SW 1271 (cell line): ENCODE results near the gene LRRC8D.

Source experiments
- DNase-seq, 2 experiments: peaks; one replicate each; lab custom pipeline; 2025; lab: John Stamatoyannopoulos, UW

LRRC8D gene

DNA sequence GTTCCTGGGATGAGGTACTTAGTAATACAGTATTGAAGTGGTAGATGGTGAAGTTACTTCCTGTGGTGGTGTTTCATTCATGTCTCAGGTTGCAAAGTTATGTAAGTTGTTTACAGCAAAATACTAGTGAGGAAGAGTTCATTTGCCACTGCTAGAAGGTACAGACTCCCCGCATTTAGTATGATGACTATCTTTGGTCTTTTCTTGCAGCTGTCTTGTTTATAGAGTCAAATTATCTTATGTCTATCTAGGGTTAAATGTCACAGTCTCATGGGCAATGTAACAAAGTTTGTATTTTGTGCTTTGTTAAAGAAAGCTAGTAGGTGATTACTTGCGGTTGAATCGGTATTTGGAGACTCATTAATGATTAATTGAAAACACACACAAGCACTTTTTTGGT lies 50.2 kb downstream of the LRRC8D start:
- no peak for DNase-seq

DNA sequence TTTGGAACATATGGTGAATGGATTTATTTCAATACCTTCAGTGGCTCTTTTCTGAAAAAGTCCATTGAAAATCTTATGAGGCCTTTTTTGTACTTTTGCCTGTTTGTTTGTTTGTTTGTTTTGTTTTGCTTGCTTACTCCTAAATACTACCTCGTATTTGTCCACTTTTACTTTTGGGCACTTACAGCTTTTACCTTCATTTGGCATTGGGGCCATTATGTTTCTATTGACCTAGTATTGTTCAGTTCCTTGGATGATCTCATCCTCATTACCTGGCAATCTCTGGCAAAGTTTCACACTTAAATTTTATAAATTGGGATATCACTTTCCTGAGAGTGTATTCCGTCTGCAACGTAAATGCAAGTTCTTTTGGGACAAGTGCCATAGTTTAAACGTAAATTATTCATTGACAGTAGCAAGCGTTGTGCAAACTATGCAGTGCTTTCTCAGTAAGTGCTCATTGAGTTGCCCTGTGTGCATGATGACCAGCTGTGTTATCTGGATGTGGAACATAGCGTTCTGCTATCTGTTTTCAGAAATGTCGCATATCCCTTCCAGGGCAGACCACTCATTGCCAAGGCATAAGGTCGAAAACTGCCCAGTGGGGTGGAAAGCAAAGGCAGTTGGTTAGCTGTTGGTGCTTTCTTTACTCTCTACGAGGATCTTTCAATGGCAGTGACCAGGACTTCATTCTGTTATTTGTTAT lies 51.1 kb downstream of the LRRC8D start:
- no peak for DNase-seq

DNA sequence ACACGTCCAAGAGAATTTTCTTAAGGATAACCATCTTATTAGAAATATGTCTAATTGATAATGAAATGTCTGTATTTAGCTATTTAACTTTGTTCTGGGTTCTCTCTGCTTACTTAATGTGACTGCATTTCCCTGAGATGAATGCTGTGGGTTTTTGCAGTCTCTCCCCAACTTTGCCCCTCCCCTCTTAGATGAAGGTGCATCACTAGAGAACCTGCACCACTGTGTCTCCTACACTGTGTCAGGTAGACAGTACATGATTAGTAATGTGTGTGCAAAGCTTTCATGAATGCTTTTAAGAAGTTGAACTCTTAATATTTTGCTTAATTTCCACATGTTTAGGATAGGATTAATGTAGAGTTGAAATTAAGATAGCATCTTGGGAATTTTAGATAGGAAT lies 51.7 kb downstream of the LRRC8D start:
- DNase-seq, result no peak

DNA sequence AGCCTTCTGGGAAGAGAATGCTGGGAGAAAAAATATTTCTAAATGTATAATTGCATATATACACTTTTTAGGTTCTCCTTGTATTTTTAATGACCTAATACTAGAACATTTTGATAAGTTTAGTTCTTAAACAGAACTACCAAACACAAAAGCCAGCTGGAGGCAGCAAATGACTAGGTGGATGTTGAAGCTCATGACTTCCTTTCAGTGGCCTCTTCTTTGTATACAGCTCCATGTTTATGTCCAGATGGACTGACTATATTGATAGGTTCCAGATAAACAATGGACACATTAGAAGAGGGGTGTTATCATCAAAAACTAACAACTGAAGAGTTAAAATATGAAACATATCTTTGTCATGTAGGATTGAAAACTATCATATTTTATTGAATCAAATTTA lies 52.5 kb downstream of the LRRC8D start:
- no peak for DNase-seq

- DNase-seq, result peak in 1 of 2 experiments; percentile 24
Observed at GRCh38 chr1:89873770-89874169, 52.9 kb downstream of the LRRC8D start.

DNA sequence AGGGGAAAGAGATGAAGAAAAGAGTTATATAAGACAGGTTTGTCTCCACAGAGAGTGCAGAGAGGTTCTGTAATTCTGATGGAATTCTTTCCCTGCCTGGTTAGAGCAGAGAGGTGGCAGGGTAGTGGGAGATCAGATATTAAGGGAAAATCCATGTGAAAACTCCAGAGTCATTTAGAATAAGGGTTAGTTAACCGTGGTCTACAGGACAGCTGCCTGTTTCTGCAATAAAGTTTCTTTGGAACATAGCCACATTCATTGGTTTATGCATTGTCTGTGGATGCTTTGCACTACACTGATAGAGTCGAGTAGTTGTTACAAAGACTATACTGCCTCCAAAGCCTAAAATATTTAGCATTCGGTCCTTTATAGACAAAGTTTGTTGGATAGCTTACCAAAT lies 55.6 kb downstream of the LRRC8D start:
- DNase-seq, result no peak

DNA sequence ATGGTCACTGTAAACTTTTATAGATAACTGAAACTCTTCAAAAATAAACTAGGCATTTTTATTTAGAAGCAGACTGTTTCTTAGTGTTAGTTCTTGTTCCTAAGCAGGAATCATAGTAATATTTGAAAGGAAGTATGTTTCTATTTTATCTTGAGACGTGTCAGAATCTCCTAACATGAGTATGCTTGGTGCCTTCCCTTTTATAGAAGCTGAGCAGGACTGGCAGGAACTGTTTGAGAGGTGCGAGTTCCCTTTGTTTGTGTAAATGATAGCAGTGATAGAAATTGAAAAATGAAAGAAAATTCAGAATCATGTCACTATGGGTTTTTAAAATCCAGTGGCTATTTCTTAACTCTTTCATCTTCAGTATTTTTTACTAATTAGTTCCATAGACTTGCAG lies 56.9 kb downstream of the LRRC8D start:
- DNase-seq, result no peak

DNA sequence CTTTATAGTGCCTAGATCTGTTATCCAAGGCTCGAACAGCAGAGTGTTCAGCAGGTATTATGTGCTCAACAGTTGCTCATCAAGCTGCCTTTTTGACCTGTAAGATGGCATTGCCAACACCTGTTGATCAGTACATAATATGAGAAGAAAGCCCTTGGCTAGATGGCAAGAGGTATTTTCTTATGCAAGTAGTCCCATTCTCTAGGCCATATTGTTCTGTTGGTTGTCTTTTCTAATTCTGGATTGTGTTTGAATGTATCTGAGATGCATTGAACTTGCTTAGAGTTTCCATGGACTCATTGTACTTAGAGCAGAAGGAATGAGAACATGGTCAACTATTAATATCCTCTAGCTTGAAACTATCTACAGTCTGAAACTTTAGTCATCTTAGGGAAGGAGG lies 57.4 kb downstream of the LRRC8D start:
- no peak for DNase-seq

- no peak for DNase-seq
Observed at GRCh38 chr1:89880679-89881078, 59.8 kb downstream of the LRRC8D start.

- DNase-seq, result no peak
Observed at GRCh38 chr1:89881415-89882058, 60.7 kb downstream of the LRRC8D start.

GRCh38 chr1:89882348-89883029 lies 61.7 kb downstream of the LRRC8D start:
- DNase-seq, result no peak

GRCh38 chr1:89883030-89883379 lies 62.2 kb downstream of the LRRC8D start:
- no peak for DNase-seq

- peak in 1 of 2 experiments; percentile 68 for DNase-seq
Observed at GRCh38 chr1:89884718-89885596, 64.1 kb downstream of the LRRC8D start.

DNA sequence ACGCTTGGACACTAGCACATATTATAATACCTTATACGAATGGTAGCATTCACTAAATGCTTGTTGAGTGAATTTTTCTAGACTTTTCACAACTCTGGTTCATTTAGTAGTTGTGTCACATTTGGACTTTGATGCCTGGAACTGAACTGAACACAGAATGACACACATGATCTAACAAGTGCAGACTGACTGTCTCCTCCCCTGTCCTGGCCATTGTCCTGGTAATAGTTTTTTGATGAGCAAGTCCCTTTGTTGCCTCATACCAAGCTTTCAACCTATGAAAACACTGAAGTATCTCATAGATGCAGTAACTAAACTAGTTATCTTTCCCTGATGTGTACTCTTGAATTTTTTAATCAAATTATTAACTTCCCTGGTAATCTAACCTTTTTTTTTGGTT lies 66.4 kb downstream of the LRRC8D start:
- DNase-seq, result no peak

DNA sequence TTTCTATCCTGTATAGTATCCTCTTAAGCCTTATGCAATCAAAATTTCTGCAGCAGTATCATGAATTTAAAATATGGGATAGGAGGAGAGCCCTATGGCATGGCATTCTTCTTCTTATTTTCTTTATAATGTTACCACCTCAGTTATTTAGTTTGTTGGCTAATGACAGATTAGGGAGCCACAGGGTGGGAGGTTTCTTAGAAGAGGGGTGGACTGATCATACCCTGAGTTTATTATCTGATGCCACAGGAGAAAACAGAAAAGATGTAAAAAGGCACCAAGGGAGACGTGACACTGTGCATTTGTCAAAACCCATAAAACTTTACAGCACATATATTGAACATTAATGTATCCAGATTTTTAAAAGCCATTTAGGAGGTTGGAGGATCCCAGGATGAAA lies 66.9 kb downstream of the LRRC8D start:
- DNase-seq, result no peak

DNA sequence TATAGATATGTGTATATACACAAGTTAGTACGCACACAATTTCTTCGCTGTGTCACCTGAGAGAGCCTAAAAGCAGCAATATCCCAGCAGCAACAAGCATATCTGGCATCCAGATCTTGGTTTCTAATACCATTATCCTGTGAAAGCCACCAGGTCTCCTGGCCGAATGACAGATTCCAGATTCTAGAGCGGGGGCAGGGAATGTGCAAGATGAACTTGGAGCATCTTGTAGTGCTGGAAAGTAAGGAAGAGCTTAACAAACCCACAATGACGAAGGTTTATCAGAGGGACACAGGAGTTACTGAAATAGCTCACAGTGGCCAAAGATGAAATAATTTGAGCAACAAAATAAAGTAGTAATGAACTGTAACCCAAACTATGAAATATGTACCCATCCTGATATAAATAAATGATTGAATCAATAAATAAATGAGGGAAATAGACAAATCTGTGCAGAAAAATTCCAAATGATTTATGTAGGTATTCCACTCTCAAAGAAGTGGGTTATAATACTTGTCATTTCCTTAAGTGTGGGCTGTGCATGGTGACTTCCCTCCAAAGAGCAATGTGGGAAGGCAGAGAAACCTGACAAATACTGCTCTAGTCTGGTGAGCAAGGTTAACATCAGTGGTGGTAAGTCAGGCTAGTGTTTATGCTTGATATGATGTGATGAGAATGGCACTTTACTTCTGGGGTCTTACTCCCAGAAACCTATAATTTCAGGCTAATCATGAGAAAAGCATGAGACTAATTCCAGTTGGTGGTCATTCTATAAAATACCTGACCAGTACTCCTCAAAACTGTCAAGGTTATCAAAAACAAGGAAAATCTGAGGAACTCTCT lies 67.9 kb downstream of the LRRC8D start:
- DNase-seq, result no peak

DNA sequence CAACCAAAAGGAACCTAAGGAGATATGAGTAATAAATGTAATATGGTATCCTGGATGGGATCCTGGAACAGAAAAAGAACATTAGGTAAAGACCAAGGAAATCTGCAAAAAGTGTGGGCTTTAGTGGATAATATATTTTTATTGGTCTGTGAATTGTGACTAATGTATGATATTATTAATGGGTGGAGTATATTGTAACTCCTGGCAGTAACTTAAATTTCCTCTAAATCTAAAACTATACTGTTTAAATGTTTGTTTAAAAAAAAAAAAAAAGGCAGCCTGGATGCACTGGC lies 68.4 kb downstream of the LRRC8D start:
- DNase-seq, result peak in 1 of 2 experiments; percentile 16

DNA sequence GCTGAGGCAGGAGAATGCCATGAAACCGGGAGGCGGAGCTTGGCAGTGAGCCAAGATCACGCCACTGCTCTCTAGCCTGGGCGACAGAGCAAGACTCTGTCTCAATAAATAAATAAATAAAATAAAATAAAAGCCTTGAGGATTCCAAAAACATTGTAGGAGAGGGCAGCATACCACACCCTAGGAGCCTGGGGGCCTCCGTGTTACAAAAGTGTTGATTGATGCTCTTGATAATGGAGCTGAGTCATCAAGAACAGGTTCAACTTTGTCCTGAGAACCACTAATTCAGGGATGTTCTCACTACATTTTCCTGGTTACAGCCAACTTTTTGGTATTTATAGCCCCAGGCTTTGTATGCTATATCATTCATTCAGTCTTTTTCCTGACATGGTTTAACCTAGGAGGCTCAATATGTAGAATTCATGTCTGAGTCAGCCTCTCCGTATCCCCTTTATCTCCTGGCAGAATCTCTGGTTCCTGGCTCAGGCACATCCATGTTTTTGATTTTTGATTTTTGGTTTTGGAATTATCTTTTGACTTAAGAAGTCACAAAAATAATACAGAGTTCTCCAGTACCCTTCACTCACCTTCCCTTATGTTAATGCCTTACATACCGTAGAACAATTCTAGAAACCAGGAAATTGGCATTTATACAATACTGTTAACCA lies 69.4 kb downstream of the LRRC8D start:
- peak in 1 of 2 experiments; percentile 52 for DNase-seq

- no peak for DNase-seq
Observed at GRCh38 chr1:89892816-89893215, 72.0 kb downstream of the LRRC8D start.

GRCh38 chr1:89894210-89895201 lies 73.7 kb downstream of the LRRC8D start:
- peak; percentile 18 to 66 for DNase-seq
